Measurements from ENCODE around the gene B3GALT2. TPM values are rescaled to one million over a fixed set of nuclear protein-coding genes. Genes with fewer than 3 reads are reported as not detected.

The B3GALT2 gene
- total and polyA plus RNA-seq, 2 of the 8 experiments (the other 6 are each of a cell fraction or from before 2014, with no cell fraction given), result not detected

DNA sequence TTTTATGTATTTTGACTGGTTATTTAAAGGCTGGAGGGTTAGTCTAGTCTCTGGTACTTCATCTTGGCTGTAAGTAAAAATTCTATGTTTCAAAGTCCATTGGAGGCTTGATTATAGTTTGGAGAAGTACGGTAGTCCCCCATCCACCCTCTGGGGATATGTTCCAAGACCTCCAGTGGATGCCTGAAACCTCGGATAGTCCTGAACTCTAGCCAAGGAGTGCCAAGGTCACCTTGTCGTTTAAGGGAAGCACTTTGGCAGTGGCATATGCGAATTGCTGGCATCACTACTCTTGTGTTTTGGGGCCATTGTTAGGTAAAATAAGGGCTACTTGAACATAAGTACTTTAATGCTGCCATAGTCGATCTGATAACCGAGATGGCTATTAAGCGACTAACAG lies 46.2 kb downstream of the B3GALT2 start:
- FAIRE-seq, result no peak
- no peak for TF ChIP-seq EGR1 (IDR thresholded peaks at IDR 0.05; ENCODE audit: borderline replicate concordance, low read depth, low read length)

More for the DNA sequence above, 46.2 kb downstream of the B3GALT2 start:
- Histone ChIP-seq H3K79me1 (ENCODE audit: low read depth, low read length) (peaks cover 4% of the 10 kb centered on the region; the same call in 1 of the 2 replicates), H2BK120ac (replicated peaks; ENCODE audit: low read depth, low read length) (no peak overlapping the region), H3K27ac (ENCODE audit: low read depth, low read length) (no peak overlapping the region), H4K5ac (ENCODE audit: insufficient read length, low read depth, low read length) (no peak overlapping the region), H2AFZ (ENCODE audit: low read length) (no peak overlapping the region), H4K91ac (replicated peaks; ENCODE audit: insufficient read length, low read length) (no peak overlapping the region), H3K4me3 (ENCODE audit: extremely low read depth in 1 of 4, insufficient read depth in 2 of 4, low read depth in 3 of 4, low read length in 4 of 4) (no peak overlapping the region), H3K14ac (ENCODE audit: insufficient read length) (no peak overlapping the region), H3K9me3 (ENCODE audit: insufficient read depth in 2 of 2, low read depth in 1 of 2, low read length in 1 of 2) (no peaks in the 10 kb centered on the region), H2BK12ac (ENCODE audit: low read depth, low read length) (no peak overlapping the region), H3K79me2 (ENCODE audit: control insufficient read depth in 1 of 2, insufficient read depth in 2 of 2, low read length in 2 of 2) (peaks cover 0 to 13% of the 10 kb centered on the region in 2 experiments; a peak in 2 of 4 replicates), H2BK5ac (ENCODE audit: low read depth, low read length) (no peak overlapping the region), H4K8ac (ENCODE audit: extremely low read depth, insufficient read depth, low read length) (no peak overlapping the region), H2AK5ac (ENCODE audit: low read depth, low read length) (no peak overlapping the region), H3K4me2 (ENCODE audit: insufficient read depth in 1 of 2, low read depth in 2 of 2, low read length in 2 of 2) (no peak overlapping the region; a peak in 1 of 4 replicates), H2BK20ac (ENCODE audit: low read length) (no peak overlapping the region), H3K23me2 (ENCODE audit: low read depth, low read length) (no peaks in the 10 kb centered on the region), H3K27me3 (replicated peaks in 1 of 4; ENCODE audit: control insufficient read depth in 3 of 4, extremely low read depth in 1 of 4, insufficient read depth in 3 of 4, low read length in 3 of 4) (no peaks in the 10 kb centered on the region), H3K23ac (ENCODE audit: insufficient read length) (no peak overlapping the region), H3K36me3 (ENCODE audit: control insufficient read depth in 2 of 4, insufficient read depth in 4 of 4, low read length in 3 of 4) (peaks cover 2 to 58% (median 18%) of the 10 kb centered on the region in 4 experiments; a peak in 6 of 8 replicates), H3K4ac (replicated peaks; ENCODE audit: insufficient read length, low read depth, low read length) (no peak overlapping the region), H3K18ac (ENCODE audit: extremely low read depth, low read length) (no peak overlapping the region), H3K4me1 (replicated peaks in 1 of 4; ENCODE audit: control insufficient read depth in 3 of 4, insufficient read depth in 4 of 4, low read length in 3 of 4) (peaks cover 0 to 8% (median 3%) of the 10 kb centered on the region in 4 experiments; a peak in 2 of 7 replicates), H4K20me1 (replicated peaks in 1 of 2; ENCODE audit: control insufficient read depth in 1 of 2, insufficient read depth in 2 of 2, low read length in 2 of 2) (no peaks in the 10 kb centered on the region), H2BK15ac (ENCODE audit: low read length) (0 out of 2 replicates have a peak overlapping the region, but pooled peaks have one; percentile 46), H3K56ac (replicated peaks; ENCODE audit: insufficient read length, low read depth, low read length) (no peak overlapping the region), H3K9ac (replicated peaks in 1 of 4; ENCODE audit: extremely low read depth in 1 of 4, low read depth in 3 of 4, low read length in 3 of 4) (no peak overlapping the region)
- 94% methylated on average over 7 of the region's 7 CpGs; no CpG with 5 or more reads in 1 of the 2 experiments for WGBS, 2 experiments (ENCODE audit: extremely low coverage in 1 of 2, insufficient coverage in 1 of 2, insufficient read length in 1 of 2, insufficient replicate concordance in 2 of 2, low coverage in 1 of 2, low lambda C conversion rate in 2 of 2, missing lambda C conversion rate in 1 of 2)
- ChIA-PET POLR2A (ENCODE audit: partially characterized antibody) (no interaction called here), CTCF (ENCODE audit: partially characterized antibody) (interaction anchor here (0.9 kb wide), 1 partner anchor 250 kb away, joined by 3 read pairs; no protein-coding TSS in a partner anchor)
- no peak for DNase-seq (ENCODE audit: low read depth in 1 of 2, low spot score in 2 of 2)
